Fibroblast of the aortic adventitia (primary cell): ENCODE results near the gene SC5D. TPM values are rescaled to one million over a fixed set of nuclear protein-coding genes. Genes with fewer than 3 reads are reported as not detected.

ENCODE experiments used
- DNase-seq: peaks from one replicate; pipeline ENCODE4 v3.0.0-alpha.2; 2010; ENCODE audit warnings: low read depth
- H3K4me3 ChIP-seq: 2 replicates; pipeline ENCODE4 v1.5.1; 2011; ENCODE audit warnings: low read depth, mild to moderate bottlenecking, control low read depth, low read length, moderate library complexity
- total RNA-seq: library from RNA; depleted of rRNA; stranded (reverse); fragments of >200 nt; gene quantifications from 2 replicates; pipeline ENCODE4 v1.2.3, GENCODE V29; 2012; ENCODE audit warnings: low replicate concordance
- TF ChIP-seq, protein P1 (sequence below): IDR thresholded peaks from 2 replicates; pipeline ENCODE4 v1.5.1; 2011; ENCODE audit warnings: mild to moderate bottlenecking, low read length, control low read depth, inconsistent platforms; ENCODE audit not compliant: insufficient read depth

The SC5D gene
- total RNA-seq, 1 donor = 43.8 TPM

DNA sequence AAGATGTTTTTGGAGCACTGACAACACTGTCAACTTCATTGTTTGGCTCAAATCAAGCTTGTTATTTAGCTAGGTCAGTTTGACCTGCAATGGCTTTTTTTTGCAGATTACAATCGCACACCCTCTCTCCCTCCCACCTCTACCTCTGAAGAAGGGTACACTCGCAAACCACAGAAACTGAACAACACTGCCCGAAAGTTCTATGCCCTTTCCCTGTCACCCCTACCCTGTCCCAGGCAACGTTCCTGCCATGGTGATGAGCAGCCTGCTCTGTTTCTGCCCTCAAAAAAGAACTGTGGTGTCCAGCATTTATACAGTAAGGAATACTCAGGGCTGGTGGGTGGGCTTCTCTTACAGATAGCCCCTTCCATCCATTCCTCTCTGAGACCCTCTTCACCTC is 33.7 kb downstream of the SC5D start:
- DNase-seq = no peak
- no peak overlapping the region for H3K4me3 ChIP-seq
- TF ChIP-seq, protein P1, sequence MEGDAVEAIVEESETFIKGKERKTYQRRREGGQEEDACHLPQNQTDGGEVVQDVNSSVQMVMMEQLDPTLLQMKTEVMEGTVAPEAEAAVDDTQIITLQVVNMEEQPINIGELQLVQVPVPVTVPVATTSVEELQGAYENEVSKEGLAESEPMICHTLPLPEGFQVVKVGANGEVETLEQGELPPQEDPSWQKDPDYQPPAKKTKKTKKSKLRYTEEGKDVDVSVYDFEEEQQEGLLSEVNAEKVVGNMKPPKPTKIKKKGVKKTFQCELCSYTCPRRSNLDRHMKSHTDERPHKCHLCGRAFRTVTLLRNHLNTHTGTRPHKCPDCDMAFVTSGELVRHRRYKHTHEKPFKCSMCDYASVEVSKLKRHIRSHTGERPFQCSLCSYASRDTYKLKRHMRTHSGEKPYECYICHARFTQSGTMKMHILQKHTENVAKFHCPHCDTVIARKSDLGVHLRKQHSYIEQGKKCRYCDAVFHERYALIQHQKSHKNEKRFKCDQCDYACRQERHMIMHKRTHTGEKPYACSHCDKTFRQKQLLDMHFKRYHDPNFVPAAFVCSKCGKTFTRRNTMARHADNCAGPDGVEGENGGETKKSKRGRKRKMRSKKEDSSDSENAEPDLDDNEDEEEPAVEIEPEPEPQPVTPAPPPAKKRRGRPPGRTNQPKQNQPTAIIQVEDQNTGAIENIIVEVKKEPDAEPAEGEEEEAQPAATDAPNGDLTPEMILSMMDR = no peak

DNA sequence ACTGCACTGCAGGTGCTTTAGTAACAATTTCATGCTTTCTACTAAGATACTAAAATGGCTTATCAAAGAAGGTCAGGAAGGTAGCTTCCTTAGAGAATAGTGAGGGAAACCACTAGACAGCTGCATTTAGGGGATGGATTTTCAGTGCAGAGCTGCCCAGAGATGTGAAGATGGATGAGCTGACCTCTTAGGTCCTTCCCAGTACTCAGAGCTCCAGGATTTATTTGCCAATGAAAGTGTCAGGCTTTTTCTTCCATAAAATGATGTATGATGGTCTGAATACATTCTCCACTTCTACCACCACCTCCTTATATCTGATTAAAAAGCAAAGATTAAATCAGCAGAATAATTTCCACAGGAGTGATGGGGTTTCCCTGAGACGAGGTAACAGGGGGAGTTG is 35.0 kb downstream of the SC5D start:
- TF ChIP-seq, protein P1 = no peak
- H3K4me3 ChIP-seq = no peak overlapping the region
- no peak for DNase-seq

- TF ChIP-seq, protein P1 = no peak
- H3K4me3 ChIP-seq = no peak overlapping the region
- no peak for DNase-seq
Measured at GRCh38 chr11:121328176-121328966, 35.8 kb downstream of the SC5D start.

DNA sequence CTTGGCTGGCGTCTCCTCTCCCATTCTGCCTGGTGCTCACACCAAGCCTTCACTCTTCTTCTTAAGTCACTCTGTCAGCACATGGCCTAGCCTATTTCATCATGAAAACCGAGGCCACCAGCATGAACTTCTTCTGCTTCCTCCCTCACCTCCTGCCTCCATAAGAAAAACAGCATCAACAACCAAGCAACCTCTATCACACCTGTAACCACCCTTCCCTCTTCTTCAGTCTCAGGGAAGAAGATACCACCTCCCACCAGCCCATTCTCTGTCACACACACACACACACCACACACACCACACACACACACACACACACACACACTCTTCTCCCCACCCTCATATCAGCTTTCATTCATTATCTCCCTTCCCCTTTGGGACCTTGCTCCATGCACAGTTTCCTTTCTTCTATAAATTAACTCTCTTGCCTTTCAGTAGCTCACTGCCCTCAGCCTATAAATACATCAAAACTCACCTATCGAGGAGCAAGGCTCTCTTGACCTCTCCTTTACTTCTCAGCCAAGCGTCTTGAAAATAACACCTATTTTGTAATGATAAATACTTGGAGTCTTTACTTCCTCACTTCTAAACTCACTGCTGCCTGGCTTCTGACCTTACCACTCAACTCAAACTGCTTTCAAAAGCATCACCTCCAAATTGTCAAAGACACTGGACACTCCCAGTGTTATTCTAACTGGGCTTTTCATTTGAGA is 36.6 kb downstream of the SC5D start:
- no peak for DNase-seq
- H3K4me3 ChIP-seq = no peak overlapping the region
- TF ChIP-seq, protein P1 = no peak

DNA sequence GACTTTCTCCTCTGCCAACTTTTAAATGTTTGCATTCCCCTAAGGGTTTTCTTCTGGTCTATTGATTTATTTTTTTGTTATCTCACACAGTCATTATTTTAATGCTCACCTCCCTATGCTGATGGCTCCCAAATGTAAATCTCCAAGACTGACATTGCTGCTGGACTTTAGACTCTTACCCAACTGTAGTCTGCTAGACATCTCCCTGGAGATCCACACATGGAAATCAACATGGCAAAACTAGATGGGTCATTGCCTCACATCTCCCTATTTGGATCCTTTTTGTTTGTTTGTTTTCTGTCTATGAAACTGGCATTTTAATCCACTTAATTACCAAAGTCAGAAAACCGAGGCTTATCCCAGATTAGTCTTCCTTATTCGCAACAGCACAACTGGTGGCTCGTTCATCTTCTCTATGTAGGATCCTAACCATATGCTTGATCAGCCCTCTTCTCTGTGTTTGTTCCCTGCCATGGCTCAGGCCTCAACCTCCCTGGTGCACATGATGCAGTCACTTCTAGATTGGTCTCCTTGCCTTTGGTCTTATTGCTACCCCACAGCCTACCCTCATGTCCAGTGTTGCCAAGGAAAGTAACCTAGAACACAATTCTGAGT is 37.3 kb downstream of the SC5D start:
- DNase-seq = no peak
- H3K4me3 ChIP-seq = no peak overlapping the region
- TF ChIP-seq, protein P1 = no peak

DNA sequence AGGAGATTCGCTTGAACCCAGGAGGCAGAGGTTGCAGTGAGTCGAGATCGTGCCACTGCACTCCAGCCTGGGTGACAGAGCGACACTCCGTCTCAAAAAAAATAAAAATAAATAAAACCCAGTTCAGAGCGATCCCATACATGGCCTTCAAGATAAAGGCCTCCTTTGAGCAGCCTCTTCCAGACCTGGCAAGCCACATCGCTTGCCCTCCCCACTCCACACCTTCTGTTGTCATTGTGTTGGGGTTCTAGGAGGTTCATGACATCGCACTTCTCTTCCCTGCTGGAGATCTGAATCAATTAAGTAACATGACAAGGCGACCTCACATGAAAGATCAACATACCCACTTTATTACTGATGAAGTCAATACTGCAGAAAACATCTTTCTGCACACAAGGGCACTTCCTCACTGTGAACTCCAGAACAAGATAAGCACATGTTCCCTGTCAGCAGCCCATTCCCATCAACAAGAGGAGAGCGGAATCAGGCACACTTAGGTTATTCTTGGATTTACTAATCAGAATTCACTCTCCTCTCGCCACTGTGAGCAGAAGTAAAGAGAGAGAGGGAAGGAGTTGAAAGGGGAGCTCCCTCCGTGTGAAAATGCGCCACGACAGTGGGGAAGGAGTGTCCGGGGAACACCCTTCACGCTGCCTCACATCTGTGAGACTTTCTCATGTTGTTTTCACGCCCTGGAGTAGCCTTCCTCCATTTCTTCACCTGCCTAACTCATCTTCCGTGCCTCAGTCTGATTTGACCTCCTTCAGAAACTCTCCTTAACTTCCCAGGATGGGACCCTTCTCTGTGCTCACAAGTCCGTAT is 38.3 kb downstream of the SC5D start:
- TF ChIP-seq, protein P1 = no peak
- no peak for DNase-seq
- no peak overlapping the region for H3K4me3 ChIP-seq
